ENCODE results near the gene ANK3.
A peak's percentile ranks its signal among the peaks of the same experiment; 100 is the strongest.

The ANK3 gene

DNA sequence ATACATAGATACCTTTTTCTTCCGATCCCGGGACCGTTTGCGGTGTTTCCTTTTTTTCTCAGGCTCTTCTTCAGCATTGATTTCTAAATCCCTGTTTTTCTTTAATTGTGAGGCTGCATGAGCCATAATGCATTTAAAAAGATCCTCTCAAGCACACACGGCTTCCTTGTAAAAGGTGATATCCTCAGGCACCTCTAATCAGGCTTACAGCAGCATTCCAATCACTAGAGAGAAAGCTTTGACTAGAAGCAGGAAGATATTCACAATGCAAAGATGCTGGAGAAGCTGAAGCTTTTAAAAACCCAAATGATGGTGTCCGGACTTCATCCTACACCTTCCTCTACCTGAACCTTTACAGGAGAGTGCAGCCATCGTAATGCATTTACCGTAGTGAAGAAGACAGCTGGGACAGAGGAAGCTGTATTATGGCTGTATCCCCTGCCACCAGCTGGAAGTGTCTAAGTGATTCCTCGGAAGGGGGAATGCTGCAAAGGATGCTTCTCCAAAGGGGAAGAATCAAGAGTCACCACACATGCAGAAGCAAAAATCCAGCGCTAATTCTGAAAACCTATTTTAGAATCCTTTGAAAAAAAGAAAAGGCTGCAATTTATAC lies at the start of gene ANK3:
Gene ANK3 (minus strand): TSS at position 463 of the 613 bp plus-strand sequence. CDS start 337 bp downstream, at position 126.
- ATAC-seq (replicated peaks; ENCODE audit: extremely low read depth, poor library complexity, severe bottlenecking) (no peak), DNase-seq (ENCODE audit: low spot score in 2 of 2) (no peak)
- H3K36me3 Mint-ChIP-seq (ENCODE audit: insufficient read depth), result peaks cover 11% of the 10 kb centered on the region
- H3K4me3 Mint-ChIP-seq, result no peak within 1 kb of the TSS
- no peaks in the 10 kb centered on the region for H3K9me3 Mint-ChIP-seq
- H3K4me1 Mint-ChIP-seq, result peaks cover 30% of the 10 kb centered on the region
- H3K27ac Mint-ChIP-seq (ENCODE audit: low read depth), result no peak within 1 kb of the TSS
- no peaks in the 10 kb centered on the region for H3K27me3 Mint-ChIP-seq

DNA sequence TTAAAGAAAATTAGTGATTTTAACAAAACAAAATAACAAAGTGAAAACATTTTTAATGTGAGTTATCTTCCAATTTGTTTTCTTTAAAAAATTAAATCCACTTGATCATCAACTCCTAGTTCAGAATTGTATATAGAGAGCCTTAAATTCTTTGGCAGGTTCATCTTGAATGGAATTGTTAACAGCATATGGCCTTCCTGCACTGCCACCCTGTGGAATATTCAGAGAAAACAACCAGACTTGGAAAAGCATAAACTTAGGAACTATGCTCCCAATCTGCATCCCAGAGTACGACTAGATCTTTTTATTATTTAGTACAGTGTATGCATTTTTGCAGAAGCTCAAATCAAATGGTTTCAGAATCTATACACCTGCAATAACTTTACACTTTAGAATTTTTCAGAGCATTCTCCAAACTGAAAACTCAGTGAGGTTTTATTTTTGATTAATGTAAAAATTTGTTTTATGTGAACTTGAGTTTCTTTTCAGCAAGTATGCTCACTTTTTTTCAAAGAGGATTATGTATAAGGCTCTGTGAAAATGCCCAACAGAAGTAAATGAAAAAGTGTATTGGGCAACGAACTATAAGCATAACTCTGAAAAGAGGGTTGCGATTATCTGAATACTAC lies 44.9 kb upstream of the ANK3 start:
- Mint-ChIP-seq H3K4me3 (no peak overlapping the region), H3K27me3 (no peaks in the 10 kb centered on the region), H3K4me1 (no peaks in the 10 kb centered on the region), H3K36me3 (ENCODE audit: insufficient read depth) (peaks cover 2% of the 10 kb centered on the region), H3K9me3 (no peaks in the 10 kb centered on the region), H3K27ac (ENCODE audit: low read depth) (no peak overlapping the region)
- ATAC-seq (replicated peaks; ENCODE audit: extremely low read depth, poor library complexity, severe bottlenecking) (no peak), DNase-seq (ENCODE audit: low spot score in 2 of 2) (no peak)

DNA sequence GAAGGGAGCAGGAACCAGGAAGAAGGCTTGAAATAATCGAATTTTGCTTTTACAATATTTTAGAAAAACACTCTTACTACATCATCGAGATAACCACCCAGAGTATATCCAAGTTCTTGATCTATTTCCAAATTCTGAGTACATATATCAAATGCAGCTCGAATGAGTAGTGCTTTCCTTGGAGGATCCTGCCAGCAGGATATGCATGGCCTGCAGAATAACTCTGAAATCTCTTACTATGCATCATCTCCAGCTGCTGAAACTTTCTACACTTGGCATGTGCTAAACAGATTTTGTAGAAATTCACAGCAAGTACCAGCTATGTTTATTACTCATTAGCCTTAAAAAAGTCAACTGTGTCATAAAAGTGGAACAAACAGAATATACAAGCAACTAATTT lies 44.0 kb upstream of the ANK3 start:
- H3K9me3 Mint-ChIP-seq, result no peaks in the 10 kb centered on the region
- DNase-seq (ENCODE audit: low spot score in 2 of 2), result no peak
- no peak overlapping the region for H3K27ac Mint-ChIP-seq (ENCODE audit: low read depth)
- H3K27me3 Mint-ChIP-seq, result no peaks in the 10 kb centered on the region
- peaks cover 2% of the 10 kb centered on the region for H3K36me3 Mint-ChIP-seq (ENCODE audit: insufficient read depth)
- ATAC-seq (replicated peaks; ENCODE audit: extremely low read depth, poor library complexity, severe bottlenecking), result no peak
- no peaks in the 10 kb centered on the region for H3K4me1 Mint-ChIP-seq
- H3K4me3 Mint-ChIP-seq, result no peak overlapping the region

DNA sequence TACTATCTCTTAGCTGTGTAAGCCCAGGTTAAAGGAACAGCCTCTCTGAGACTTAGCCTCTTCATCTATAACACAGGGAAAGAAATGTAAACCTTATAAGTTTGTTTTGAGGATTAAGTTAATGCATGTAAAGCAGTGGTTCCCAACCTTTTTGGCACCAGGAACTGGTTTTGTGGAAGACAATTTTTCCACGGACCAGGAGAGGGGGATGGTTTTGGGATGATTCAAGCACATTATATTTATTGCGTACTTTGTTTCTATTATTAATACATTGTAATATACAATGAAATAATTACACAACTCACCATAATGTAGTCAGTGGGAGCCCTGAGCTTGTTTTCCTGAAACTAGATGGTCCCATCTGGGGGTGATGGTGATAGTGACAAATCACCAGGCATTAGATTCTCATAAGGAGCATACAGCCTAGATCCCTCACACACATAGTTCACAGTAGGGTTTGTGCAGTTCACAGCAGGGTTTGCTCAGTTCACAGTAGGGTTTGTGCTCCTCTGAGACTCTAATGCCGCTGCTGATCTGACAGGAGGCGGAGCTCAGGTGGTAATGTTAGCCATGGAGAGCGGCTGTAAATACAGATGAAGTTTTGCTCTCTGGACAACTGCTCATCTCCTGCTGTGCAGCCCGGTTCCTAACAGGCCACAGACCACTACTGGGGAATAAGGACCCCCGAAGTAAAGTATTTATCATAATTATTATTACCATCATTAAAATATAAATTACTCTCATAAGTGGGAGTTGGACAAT lies 41.3 kb upstream of the ANK3 start:
- Mint-ChIP-seq H3K9me3 (no peaks in the 10 kb centered on the region), H3K27me3 (no peaks in the 10 kb centered on the region), H3K4me1 (peaks cover 9% of the 10 kb centered on the region), H3K4me3 (no peak overlapping the region), H3K27ac (ENCODE audit: low read depth) (no peak overlapping the region), H3K36me3 (ENCODE audit: insufficient read depth) (peaks cover 2% of the 10 kb centered on the region)
- DNase-seq (ENCODE audit: low spot score in 2 of 2), result no peak
- no peak for ATAC-seq (replicated peaks; ENCODE audit: extremely low read depth, poor library complexity, severe bottlenecking)

DNA sequence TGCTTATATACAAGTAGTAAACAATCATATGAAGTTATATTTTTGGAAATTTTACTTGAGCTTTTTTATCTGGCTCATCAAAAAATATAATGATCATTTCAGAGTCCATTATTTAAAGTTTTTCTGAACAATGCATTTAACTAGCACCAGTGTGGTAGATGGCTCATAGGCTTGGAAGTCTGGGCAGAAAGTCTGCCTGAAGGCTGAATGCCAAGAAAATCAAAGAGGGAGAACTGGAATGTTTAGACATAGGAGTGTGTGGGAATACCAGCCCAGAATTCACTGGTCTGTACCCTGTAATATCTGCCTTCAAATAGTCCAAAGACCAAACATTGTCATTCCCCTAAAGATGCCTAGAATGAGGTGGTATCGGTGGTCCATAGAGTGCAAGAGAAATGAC lies 40.3 kb upstream of the ANK3 start:
- no peaks in the 10 kb centered on the region for H3K9me3 Mint-ChIP-seq

DNA sequence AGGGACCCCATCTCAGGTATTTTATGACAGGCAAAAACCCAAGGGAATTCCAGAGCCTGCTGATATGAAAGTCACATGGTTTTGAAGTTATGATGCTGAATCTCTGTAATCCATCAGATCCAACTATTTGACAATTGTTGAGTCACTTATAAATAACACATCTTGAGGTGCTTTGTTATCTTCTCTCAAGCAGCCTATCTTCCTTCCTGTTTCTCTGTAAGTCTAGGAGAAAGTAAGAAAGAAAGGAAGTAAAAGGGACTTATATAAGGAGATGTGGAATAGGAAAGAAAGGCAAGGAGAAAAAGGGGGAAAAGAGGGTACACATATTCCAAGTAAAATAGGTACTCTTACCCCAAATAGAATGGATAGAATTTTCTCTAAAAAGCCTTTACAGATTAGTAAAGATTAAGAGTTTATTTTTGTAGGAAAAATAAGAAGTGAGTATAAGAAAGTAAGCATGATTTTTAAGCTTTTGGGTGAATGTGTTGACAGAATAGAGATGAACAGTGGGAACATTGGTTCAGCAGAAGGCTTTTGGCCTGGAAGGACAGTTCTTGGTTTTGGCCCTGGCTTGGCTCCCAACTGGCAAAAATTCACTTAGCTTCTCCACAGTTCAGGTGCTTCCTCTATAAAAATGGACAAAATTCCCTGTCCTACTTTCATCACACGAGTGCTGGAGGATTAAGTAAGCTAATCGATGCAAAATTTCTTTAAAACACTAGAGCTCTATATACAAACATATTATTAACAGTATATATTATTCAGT lies 39.6 kb upstream of the ANK3 start:
- DNase-seq (ENCODE audit: low spot score in 2 of 2) (no peak), ATAC-seq (replicated peaks; ENCODE audit: extremely low read depth, poor library complexity, severe bottlenecking) (no peak)
- Mint-ChIP-seq H3K9me3 (no peaks in the 10 kb centered on the region), H3K4me1 (peaks cover 11% of the 10 kb centered on the region), H3K27me3 (no peaks in the 10 kb centered on the region), H3K4me3 (no peak overlapping the region), H3K36me3 (ENCODE audit: insufficient read depth) (peaks cover 2% of the 10 kb centered on the region), H3K27ac (ENCODE audit: low read depth) (no peak overlapping the region)

More for the DNA sequence above, 40.3 kb upstream of the ANK3 start:
- Mint-ChIP-seq H3K27ac (ENCODE audit: low read depth) (no peak overlapping the region), H3K4me3 (no peak overlapping the region), H3K27me3 (no peaks in the 10 kb centered on the region), H3K4me1 (peaks cover 11% of the 10 kb centered on the region), H3K36me3 (ENCODE audit: insufficient read depth) (peaks cover 2% of the 10 kb centered on the region)
- no peak for ATAC-seq (replicated peaks; ENCODE audit: extremely low read depth, poor library complexity, severe bottlenecking)
- no peak for DNase-seq (ENCODE audit: low spot score in 2 of 2)

DNA sequence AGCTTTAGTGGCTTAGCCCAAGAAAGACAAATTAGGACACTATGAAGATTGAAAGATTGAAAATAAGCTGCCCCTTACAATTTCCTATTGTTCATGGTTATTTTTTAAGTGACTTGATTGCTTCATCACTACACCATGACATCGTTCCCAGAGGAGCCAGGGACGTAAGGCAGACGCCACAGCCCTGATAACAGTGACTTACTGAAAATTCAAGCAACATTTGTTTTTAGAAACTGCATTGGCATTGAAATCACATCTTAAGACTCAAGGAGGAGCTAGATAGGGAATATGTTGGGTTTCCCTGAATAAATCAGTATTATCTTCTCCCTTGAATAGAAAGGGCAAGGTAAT lies 38.7 kb upstream of the ANK3 start:
- H3K4me3 Mint-ChIP-seq, result no peak overlapping the region
- H3K9me3 Mint-ChIP-seq, result no peaks in the 10 kb centered on the region
- peaks cover 2% of the 10 kb centered on the region for H3K36me3 Mint-ChIP-seq (ENCODE audit: insufficient read depth)
- H3K27me3 Mint-ChIP-seq, result no peaks in the 10 kb centered on the region
- H3K4me1 Mint-ChIP-seq, result peaks cover 11% of the 10 kb centered on the region
- no peak overlapping the region for H3K27ac Mint-ChIP-seq (ENCODE audit: low read depth)
- DNase-seq (ENCODE audit: low spot score in 2 of 2) (no peak), ATAC-seq (replicated peaks; ENCODE audit: extremely low read depth, poor library complexity, severe bottlenecking) (no peak)

DNA sequence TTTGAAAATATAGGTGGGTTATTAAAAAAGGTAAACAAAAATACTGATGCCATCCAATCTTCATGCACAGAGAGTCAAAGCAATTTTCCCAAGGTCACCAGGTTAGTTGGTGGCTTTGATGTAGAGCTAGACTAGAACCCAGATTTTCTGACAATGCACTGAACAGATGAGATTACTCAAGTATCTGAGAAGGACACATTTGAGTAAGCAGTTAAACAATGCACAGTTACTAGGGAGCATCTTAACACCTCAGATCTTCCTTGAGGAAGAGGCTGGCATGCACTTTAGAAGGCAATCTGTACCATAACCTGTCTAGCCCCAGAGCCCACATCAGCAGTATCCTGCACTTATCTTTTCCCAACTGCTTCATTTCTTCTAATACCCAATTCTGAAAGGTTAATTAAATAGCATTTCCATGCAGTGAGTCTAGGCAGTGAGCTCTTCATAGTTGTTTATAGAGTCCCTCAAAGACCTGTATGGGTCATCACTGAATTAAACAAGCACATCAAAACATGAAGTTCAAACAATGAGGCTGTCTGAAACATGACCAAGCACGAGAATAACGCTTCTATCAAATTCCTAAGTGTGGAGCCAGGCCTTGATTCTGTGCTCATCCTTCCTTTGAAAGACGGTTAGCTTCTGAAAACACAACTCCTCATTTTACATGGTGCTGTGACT lies 38.2 kb upstream of the ANK3 start:
- peaks cover 11% of the 10 kb centered on the region for H3K4me1 Mint-ChIP-seq
- no peak overlapping the region for H3K27ac Mint-ChIP-seq (ENCODE audit: low read depth)
- ATAC-seq (replicated peaks; ENCODE audit: extremely low read depth, poor library complexity, severe bottlenecking), result no peak
- H3K36me3 Mint-ChIP-seq (ENCODE audit: insufficient read depth), result peaks cover under 1% of the 10 kb centered on the region
- no peak for DNase-seq (ENCODE audit: low spot score in 2 of 2)
- H3K27me3 Mint-ChIP-seq, result no peaks in the 10 kb centered on the region
- H3K9me3 Mint-ChIP-seq, result no peaks in the 10 kb centered on the region
- H3K4me3 Mint-ChIP-seq, result no peak overlapping the region

DNA sequence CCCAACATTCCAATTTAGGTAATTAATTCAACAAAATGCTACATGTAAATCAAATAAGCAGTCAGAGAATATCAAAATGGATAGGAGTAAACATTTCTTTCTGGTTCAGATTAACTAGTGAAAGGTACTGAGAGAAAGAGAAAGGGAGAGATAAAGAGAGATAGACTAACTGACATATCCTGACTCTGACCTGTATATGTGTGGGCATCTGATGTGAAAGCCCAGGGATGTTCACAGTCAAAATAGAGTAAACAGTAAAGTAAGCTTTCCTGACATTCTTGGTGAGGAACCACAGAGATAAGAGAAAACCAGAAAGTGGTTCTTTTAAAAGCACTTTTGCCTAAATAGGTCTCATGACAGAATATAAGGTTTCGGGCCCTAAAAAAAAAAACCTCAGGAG lies 37.5 kb upstream of the ANK3 start:
- peak overlapping the region; percentile 17 for H3K27ac Mint-ChIP-seq (ENCODE audit: low read depth)
- H3K9me3 Mint-ChIP-seq, result no peaks in the 10 kb centered on the region
- peaks cover 11% of the 10 kb centered on the region for H3K4me1 Mint-ChIP-seq
- no peaks in the 10 kb centered on the region for H3K36me3 Mint-ChIP-seq (ENCODE audit: insufficient read depth)
- H3K27me3 Mint-ChIP-seq, result no peaks in the 10 kb centered on the region
- ATAC-seq (replicated peaks; ENCODE audit: extremely low read depth, poor library complexity, severe bottlenecking) (no peak), DNase-seq (ENCODE audit: low spot score in 2 of 2) (no peak)
- H3K4me3 Mint-ChIP-seq, result no peak overlapping the region

DNA sequence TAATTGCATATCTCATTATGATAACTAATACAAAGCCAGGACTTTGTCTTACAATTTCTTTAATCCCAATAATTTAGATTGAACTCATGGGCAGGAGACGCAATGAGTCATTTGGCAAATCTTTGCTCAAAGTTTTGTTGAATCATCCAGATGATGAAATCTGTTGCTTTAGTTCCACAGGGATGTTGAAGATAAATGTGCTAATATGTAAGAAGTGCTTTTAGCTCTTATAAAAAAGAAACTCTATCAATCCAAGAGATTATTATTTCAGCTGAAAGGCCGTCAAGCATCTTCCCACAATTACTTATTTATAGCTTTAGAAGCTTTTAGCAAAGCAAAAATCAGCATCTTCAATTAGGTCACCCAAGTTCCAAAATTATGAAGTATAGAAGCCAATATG lies 36.8 kb upstream of the ANK3 start:
- ATAC-seq (replicated peaks; ENCODE audit: extremely low read depth, poor library complexity, severe bottlenecking), result no peak
- H3K27me3 Mint-ChIP-seq, result no peaks in the 10 kb centered on the region
- no peak for DNase-seq (ENCODE audit: low spot score in 2 of 2)
- no peaks in the 10 kb centered on the region for H3K36me3 Mint-ChIP-seq (ENCODE audit: insufficient read depth)
- H3K4me1 Mint-ChIP-seq, result peaks cover 11% of the 10 kb centered on the region
- no peak overlapping the region for H3K27ac Mint-ChIP-seq (ENCODE audit: low read depth)
- no peak overlapping the region for H3K4me3 Mint-ChIP-seq
- H3K9me3 Mint-ChIP-seq, result no peaks in the 10 kb centered on the region

DNA sequence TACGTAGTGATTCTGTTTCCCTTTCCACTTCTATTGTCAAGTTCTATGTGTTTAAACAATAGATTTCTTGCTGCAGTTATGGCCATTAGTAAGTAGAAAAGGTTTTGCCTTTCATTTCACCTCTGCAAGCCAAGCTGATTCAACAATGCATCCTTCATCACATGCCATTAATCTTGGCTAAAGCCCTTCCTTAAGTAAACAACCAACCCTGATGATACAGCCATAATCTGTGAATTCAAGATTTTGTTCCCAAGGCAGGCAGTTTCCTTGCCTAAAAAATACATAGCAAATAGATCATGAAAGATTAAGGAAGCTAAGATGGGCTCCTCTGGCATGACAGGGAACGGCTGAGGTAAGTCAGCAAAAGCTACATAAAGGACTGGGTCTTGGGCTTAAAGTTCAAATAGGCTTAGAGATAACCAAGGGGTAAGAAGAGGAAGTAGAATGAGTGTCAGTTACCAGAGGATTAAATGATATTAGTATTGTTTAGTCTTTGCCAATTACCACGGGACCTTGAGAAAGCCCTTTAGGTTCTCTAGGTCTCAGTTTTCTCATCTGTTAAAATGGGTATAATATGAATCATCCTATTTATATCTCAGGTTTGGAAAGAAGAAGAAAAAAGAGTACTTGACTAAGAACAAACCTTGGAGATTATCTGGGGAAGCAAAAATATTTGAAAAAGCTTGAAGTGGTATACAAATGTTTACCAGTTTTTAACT lies 35.9 kb upstream of the ANK3 start:
- Mint-ChIP-seq H3K9me3 (no peaks in the 10 kb centered on the region), H3K4me1 (peaks cover 16% of the 10 kb centered on the region), H3K27me3 (no peaks in the 10 kb centered on the region), H3K4me3 (no peak overlapping the region), H3K27ac (ENCODE audit: low read depth) (no peak overlapping the region), H3K36me3 (ENCODE audit: insufficient read depth) (no peaks in the 10 kb centered on the region)
- ATAC-seq (replicated peaks; ENCODE audit: extremely low read depth, poor library complexity, severe bottlenecking) (no peak), DNase-seq (ENCODE audit: low spot score in 2 of 2) (no peak)

DNA sequence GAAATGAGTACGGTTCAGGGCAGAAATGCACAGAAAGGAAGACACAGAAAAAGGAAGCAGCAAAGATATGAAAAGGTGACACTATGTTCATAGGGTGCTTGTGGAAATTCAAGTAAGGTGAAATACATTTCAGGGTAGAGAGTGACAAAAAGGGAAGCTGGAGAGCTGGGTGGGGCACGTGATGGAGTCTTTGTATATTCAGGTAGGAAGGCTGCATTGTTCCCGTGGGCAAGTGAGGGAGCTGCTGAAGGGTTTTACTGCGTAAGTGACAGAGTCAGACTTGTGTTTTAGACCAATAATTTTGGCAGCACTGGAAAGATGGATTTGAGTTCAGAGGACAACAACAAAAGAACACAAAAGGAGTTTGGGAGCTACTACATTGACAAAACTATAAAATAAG lies 35.3 kb upstream of the ANK3 start:
- H3K27me3 Mint-ChIP-seq, result no peaks in the 10 kb centered on the region
- peaks cover 17% of the 10 kb centered on the region for H3K4me1 Mint-ChIP-seq
- H3K9me3 Mint-ChIP-seq, result no peaks in the 10 kb centered on the region
- no peak for ATAC-seq (replicated peaks; ENCODE audit: extremely low read depth, poor library complexity, severe bottlenecking)
- DNase-seq (ENCODE audit: low spot score in 2 of 2), result no peak
- H3K36me3 Mint-ChIP-seq (ENCODE audit: insufficient read depth), result no peaks in the 10 kb centered on the region
- H3K27ac Mint-ChIP-seq (ENCODE audit: low read depth), result no peak overlapping the region
- H3K4me3 Mint-ChIP-seq, result no peak overlapping the region

Measured in central memory CD8-positive, alpha-beta T cell (primary cell).